NCI-H187 treated with DMSO at 0.1 percent for 48 hours (cell line): ENCODE measurements around the gene BCL2L12.

Experiments
- DNase-seq: peaks from one replicate; lab custom pipeline; 2025; lab: John Stamatoyannopoulos, UW

BCL2L12 gene

DNA sequence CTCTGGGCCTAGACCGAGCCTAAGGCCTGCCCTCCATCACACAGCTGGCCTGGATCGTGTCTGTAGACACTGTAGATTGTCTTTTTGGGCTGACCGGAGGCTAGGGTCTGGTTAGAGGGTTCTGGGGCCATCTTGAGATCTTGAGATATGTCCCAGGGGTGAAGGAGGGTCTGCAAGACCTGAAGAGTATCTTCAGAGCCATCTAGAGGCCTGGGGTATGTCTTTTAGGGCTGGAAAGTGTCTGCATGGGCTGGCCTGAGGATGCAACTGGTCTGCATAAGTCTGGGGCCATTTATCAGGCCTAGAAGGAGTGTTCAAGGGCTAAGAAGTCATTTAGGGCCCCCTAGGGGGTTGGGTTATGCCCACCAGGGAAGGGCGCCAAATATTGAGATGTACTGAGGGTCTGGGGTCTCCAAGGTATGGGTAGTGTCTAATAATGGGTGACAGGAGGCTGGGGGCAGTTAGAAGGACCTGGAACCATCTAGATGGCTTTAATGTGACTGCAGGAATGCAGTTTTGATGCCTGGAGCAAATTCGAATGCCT lies 23.2 kb upstream of the BCL2L12 start:
- DNase-seq: no peak

DNA sequence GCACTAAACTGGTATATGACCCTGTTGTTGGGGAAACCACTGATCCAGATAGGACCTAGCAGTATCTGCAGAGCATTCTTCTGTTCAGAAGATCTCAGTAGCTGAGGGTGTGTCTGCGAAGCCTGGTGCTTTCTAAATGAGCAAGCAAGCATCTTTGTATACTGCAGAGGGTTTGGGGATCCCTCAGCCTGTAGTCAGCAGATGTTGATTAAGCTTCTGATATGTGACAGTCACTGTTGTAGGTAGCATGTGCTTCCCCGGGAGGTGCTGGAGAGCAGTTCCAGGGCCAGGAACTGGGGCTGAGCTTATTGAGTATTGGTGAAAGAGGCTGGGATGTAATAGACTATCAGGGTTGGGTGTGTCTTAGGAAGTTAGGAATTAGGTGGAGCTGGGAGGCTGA lies 22.3 kb upstream of the BCL2L12 start:
- no peak for DNase-seq

DNA sequence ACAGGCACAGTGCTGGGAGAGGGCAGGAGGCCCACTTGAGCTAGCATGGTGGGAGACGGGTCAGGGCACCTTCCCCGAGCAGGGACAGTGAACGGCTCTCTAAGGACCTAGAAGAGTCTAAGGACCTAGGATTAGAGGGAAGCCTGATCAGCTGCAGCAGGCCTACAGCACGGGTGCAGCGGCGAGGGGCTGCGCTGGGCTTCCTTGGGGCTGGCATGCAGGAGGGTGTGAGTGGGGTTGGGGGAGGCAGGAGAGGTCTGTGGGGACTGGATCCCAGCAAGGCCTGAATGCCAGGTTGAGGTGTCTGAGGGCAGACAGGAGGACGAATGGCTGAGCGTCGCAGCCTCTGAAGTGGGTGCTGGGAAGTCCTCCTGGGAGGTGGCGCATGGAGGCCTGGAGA lies 20.1 kb upstream of the BCL2L12 start:
- no peak for DNase-seq

DNA sequence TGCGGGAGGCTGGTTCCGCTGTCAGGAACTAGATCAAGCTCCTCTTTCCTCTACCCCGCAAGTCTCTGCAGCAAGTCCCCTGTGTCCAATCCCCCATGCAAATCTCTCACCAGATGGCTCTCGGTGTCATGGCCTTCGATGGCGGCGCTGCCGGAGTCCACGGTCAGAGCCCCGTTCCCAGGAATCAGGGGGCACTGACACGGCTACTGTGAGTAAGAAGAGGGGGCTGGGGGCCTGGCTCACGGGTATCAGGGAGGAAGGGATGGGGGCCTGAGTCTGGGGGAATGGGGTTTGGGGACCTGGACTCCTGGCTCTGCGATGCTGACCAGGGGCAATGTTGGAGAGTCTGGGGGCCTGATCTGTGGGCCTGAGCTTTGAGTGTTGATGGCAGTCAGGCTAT lies 19.7 kb upstream of the BCL2L12 start:
- no peak for DNase-seq

DNA sequence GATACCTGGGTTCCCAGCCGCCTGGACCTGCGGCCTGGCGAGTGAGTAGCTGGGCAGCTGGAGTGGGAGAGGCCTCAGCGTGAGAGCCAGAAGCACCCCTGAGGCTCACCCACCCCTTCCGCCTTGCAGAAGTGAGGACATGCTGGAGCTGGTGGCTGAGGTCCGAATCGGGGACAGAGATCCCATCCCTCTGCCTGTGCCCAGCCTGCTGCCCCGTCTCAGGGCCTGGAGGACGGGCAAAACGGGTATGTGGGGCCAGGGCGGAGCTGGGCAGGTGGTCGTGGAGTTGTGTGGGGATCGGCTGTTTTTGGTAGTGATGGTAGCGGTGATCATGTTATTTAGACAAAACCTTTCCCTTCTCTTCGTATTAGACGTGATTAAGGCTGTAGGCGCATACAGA lies 19.1 kb upstream of the BCL2L12 start:
- no peak for DNase-seq

DNA sequence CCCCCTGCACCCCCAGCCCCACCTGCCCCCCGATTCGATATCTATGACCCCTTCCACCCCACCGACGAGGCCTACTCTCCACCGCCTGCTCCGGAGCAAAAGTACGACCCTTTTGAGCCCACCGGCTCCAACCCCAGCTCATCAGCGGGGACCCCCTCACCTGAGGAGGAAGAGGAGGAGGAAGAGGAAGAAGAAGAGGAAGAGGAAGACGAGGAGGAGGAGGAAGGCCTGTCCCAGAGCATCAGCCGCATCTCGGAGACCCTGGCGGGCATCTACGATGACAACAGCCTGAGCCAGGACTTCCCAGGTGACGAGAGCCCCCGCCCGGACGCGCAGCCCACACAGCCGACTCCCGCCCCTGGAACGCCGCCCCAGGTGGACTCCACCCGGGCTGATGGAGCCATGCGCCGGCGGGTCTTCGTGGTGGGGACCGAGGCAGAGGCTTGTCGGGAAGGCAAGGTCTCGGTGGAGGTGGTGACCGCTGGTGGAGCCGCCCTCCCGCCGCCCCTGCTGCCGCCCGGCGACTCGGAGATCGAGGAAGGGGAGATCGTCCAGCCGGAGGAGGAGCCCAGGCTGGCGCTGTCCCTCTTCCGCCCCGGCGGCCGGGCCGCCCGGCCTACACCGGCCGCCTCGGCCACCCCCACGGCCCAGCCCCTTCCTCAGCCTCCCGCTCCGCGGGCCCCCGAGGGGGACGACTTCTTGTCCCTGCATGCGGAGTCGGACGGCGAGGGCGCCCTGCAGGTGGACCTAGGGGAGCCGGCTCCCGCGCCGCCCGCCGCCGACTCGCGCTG lies 14.5 kb upstream of the BCL2L12 start:
- no peak for DNase-seq

DNA sequence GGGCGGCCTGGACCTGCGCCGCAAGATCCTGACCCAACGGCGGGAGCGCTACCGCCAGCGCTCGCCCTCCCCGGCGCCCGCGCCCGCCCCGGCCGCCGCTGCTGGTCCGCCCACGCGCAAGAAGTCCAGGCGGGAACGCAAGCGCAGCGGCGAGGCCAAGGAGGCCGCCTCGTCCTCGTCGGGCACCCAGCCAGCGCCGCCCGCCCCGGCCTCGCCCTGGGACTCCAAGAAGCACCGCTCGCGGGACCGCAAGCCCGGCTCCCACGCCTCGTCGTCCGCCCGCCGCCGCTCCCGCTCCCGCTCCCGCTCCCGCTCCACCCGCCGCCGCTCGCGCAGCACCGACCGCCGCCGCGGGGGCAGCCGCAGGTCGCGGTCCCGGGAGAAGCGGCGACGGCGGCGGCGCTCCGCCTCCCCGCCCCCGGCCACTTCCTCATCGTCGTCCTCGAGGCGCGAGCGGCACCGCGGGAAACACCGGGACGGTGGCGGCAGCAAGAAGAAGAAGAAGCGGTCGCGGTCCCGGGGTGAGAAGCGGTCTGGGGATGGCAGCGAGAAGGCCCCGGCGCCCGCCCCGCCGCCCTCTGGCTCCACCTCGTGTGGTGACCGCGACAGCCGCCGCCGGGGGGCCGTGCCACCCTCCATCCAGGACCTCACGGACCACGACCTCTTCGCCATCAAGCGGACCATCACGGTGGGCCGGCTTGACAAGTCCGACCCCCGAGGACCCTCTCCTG lies 13.7 kb upstream of the BCL2L12 start:
- DNase-seq: no peak

DNA sequence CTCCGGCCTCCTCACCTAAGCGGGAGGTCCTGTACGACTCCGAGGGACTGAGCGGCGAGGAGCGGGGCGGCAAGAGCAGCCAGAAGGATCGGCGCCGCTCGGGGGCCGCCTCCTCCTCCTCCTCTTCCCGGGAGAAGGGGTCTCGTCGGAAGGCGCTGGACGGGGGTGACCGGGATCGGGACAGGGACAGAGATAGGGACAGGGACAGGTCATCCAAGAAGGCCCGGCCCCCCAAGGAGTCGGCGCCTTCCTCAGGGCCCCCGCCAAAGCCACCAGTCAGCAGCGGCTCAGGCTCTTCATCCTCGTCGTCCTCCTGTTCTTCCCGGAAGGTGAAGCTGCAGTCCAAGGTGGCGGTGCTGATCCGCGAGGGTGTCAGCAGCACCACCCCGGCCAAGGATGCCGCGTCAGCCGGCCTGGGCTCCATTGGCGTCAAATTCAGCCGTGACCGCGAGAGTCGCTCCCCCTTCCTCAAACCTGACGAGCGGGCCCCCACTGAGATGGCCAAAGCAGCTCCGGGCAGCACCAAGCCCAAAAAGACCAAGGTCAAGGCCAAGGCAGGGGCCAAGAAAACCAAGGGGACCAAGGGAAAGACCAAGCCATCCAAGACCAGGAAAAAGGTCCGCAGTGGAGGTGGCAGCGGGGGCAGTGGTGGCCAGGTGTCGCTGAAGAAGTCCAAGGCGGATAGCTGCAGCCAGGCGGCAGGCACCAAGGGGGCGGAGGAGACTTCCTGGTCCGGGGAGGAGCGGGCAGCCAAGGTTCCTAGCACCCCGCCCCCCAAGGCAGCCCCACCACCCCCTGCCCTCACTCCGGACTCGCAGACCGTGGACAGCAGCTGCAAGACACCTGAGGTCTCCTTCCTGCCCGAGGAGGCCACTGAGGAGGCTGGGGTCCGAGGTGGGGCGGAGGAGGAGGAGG lies 12.9 kb upstream of the BCL2L12 start:
- no peak for DNase-seq

DNA sequence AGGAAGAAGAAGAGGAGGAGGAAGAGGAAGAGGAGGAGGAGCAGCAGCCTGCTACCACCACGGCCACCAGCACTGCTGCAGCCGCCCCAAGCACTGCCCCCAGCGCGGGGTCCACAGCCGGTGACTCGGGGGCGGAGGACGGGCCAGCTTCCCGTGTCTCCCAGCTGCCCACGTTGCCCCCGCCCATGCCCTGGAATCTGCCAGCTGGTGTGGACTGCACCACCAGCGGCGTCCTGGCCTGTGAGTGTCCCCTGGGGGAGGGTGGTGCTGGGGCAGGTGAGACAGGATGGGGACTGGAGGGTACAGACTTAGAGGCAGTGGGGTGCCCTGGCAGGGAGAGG lies 12.3 kb upstream of the BCL2L12 start:
- no peak for DNase-seq

DNA sequence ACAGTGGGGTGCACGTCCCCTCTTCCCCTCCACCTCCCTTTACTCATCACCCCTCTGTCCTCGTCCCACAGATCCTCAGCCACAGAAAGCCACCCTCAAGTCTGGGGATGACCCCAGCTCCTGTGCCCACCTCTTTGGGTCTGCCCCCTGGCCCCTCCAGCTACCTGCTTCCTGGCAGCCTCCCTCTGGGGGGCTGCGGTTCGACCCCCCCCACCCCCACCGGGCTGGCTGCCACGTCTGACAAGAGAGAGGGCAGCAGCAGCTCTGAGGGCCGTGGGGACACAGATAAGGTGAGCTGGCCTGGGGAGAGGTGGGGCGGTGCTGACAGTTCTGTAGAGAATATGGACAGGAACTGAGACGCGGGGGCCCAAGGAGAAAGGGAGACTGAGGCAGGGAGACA lies 11.2 kb upstream of the BCL2L12 start:
- DNase-seq: no peak

DNA sequence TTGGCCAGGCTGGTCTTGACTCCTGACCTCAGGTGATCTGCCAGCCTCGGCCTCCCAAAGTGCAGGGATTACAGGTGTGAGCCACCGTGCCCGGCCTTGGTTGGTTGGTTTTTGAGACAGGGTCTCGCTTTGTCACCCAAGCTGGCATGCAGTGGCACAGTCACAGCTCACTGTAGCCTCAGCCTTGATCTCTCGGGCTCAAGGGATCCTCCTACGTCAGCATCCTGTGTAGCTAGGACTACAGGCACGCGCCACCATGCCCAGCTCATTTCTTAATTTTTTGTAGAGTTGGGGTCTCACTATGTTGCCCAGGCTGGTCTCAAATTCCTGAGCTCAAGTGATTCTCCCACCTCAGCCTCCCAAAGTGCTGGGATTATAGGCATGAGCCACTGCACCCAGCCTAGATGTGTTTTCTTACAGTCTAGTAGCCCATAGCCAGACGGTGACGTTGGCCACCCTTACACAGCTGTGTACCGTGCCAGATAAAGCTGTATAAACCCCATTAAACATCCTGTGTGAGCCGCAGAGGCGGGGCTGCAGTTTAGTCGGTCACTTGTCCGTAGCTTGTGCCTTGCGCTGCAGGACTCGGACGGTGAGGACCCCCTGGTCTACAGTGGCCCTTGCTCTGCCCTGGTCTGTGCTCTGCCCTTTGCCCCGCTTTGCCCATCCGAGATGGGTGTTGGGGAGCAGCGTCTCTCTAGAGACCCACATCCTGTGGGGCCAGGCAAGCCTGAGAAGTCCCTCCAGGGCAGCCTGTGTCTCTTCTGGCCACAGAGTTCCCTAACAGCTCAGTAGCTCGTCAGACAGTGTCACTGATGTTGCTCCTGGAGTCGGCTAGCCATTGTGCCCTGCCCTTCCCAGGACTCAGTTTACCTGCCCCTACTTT lies 9.9 kb upstream of the BCL2L12 start:
- DNase-seq: no peak

DNA sequence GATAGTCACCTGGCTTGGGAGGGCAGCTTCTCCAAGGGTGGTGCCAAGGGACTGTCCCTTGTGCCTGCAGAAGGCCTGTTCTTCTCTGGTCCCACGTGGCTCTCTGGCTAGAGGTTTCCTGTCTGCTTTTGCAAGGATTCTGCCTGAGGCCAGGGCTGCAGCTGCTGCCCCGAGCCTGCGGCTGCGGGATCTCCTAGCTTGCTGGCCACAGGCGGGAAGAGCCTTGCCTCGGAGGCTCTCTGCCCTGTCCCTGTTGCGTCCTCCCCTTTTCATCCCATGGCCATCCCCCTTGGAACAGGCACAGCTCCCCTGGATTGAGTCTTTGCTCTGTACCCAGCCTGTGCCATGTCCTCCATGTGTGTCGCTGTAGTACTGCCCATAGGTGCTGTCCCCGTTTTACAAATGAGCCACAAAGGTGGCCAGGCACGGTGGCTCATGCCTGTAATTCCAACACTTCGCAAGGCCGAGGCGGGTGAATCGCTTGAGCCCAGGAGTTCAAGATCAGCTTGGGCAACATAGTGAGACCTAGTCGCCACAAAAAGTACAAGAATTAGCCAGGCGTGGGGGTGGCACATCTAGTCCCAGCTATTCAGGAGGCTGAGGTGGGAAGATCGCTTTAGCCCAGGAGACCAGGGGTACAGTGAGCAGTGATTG lies 9.2 kb upstream of the BCL2L12 start:
- no peak for DNase-seq

DNA sequence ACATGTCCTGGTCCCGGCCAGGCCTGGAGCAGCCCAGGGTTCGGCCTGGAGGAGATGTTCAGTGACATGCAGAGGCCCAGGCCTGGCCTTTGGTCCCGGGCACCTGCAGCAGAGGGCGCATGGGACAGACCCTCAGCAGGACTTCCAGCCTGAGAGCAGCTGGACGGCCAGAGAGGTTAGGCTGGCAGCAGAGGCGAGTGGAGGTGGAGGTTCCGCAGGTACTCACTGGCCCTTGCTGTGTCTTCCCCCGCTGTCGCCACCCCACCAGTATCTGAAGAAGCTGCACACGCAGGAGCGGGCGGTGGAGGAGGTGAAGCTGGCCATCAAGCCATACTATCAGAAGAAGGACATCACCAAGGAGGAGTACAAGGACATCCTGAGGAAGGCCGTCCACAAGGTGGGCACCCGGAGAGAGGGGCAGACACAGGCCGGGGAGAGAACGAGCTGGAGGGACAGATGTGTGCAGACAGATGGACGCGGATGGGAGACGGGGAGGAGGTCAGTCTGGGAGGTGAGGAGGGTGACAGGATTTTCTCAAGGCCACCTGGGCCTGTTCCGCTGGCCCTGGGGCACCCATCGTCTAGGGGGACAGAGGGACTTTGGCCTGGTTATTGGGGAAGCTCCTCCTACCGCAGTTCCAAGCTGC lies 8.1 kb upstream of the BCL2L12 start:
- no peak for DNase-seq

DNA sequence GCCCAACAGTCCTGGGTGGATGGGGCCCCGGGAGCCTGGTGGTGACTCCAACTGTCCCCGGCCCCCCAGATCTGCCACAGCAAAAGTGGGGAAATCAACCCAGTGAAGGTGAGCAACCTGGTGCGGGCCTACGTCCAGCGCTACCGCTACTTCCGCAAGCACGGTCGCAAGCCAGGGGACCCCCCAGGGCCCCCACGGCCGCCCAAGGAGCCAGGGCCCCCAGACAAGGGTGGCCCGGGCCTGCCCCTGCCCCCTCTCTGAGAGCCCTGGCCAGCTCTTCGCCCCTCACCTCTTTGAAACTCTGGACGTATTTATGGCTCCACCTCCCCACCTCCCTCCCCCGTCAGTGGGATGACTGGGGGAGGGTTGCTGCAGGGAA lies 7.6 kb upstream of the BCL2L12 start:
- no peak for DNase-seq

DNA sequence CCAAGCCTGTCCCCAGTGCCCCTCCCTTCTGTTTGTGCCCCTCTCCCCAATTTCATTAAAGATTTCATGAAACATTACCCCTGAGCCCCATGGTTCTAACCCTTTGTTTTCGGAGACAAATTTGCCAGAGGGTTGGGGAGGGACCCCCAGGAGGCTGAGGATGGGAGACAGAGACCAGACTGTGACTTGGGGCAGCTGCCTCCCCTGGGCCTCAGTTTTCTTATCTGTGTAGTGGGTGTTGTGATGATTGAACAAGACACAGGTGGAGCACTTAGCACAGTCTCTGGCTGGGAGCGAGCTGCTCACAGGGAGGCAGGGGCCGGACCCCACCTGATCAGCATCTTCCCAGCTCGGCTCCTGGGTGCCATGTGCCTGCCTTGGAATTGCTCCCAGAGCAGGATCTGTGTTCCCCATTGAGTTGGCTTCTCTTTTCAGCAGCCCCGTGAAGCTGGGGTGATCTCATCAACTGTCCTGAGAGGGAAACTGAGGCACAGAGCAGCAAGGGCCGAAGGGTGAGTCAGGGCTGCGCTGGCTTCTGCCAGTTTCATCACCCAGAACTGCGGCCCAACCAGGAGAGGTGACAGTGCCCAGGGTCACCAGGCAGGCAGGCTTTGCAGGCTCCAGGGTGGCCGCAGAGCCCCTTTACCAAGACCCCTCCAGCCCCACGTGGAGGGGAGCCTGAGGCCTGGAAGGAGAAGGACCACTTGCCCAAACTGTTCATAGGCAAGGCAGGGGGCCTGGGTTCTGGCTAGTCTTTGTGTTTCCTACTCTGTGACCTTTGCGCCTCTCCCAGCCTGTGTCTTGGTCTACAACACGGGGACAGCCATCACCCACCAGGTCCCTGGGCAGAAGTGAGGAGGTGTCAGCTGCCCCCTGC lies 6.9 kb upstream of the BCL2L12 start:
- no peak for DNase-seq

DNA sequence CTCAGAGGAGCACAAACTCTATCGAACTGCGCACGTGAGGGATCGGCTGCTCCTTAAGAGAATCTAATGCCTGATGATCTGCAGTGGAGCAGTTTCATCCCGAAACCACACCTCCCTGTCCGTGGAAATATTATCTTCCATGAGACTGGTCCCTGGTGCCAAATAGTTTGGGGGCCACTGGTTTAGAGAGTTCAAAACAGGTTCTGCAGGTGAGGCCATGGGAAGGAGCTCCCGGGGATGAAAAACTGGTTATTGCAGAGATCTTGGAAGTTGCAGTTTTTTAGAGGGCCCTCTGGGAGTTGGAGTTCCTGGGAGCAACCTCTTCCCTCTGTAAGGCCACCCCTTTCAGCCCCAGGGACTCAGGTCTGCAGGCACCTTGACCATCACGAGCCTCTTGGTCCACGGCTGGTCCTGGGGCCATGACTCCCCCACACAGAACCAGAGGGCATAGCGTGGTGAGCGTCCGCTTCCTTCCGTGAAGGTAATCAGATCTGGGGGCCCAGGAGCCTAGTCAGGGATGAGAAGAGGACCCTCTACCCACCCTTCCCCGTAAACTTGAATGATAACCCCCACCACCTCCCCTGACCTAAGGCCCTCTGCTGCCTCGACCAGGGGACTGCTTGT lies 5.3 kb upstream of the BCL2L12 start:
- DNase-seq: no peak

DNA sequence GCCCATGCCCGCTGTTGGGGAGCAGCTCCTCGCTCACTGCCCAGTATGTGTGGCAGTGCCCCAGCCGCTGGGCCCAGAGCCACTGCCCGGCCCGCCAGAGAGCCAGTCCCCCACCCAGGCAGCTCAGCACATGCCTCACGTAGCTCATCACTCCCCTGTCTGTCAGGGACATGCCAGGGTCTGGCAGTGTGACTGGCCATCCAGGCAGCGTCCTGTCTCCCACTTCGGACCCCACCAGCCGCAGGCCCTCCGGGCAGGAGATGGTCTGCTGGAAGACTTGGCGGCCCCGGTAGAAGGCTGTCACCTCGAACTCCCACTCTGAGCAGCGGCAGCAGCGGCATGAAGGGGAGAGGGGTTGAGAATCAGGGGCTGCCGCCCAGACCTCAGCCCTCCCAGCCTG lies 3.7 kb upstream of the BCL2L12 start:
- no peak for DNase-seq

DNA sequence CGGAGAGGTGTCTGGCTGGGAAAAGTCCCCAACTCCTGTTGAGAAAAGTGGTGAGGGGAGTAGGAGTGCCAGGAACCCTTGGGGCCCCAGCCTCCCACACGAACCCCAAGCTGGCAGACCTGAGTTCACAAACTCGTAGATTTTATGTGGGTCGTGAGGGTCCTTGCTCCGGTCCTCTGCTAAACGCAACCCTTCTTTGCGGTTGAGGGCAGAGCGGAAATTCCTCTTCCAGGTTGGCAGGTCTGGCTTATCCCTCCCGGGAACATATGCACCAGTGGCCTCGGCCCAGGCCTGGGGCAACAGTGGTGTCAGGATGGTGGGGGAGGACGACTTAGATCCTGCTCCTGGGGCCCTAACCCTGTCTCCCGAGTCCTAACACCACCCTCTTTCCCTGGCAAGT lies 2.5 kb upstream of the BCL2L12 start:
- no peak for DNase-seq
